A673 (cell line): ENCODE data around the gene RSRC1.

Experiments used
- CTCF ChIP-seq: fragments of 300-800, 200-600 bp; sonication (generic); conservative IDR thresholded peaks from 2 replicates; pipeline ENCODE4 v1.5.1; 2017; ENCODE audit warnings: low read depth, mild to moderate bottlenecking, antibody characterized with exemption, low read length, moderate library complexity, mixed read lengths
- EZH2 ChIP-seq: fragments of 200-600 bp; sonication (generic); IDR thresholded peaks from 2 replicates; pipeline ENCODE4 v1.6.1; 2017; ENCODE audit warnings: borderline replicate concordance, low read depth, mild to moderate bottlenecking, mixed read lengths, antibody characterized with exemption, low read length; ENCODE audit not compliant: poor library complexity, severe bottlenecking

GRCh38 chr3:158233791-158234190 lies 123.9 kb downstream of the RSRC1 start:
- no peak for TF ChIP-seq CTCF
- TF ChIP-seq EZH2, result no peak
